Epithelial cell of esophagus (primary cell): ENCODE measurements around the gene CEP350.

Experiments
- DNase-seq: peaks from one replicate; pipeline ENCODE4 v3.0.0; 2010; ENCODE audit warnings: low read depth
- H3K4me3 ChIP-seq: 2 replicates; pipeline ENCODE4 v1.5.1; 2011; ENCODE audit warnings: mild to moderate bottlenecking, low read length, control low read depth
- TF ChIP-seq, protein P1 (sequence below): IDR thresholded peaks from 2 replicates; pipeline ENCODE4 v1.5.1; 2011; ENCODE audit warnings: low read depth, mild to moderate bottlenecking, low read length, control low read depth, inconsistent platforms; ENCODE audit not compliant: insufficient read depth; ENCODE audit errors: missing control alignments

Gene CEP350

DNA sequence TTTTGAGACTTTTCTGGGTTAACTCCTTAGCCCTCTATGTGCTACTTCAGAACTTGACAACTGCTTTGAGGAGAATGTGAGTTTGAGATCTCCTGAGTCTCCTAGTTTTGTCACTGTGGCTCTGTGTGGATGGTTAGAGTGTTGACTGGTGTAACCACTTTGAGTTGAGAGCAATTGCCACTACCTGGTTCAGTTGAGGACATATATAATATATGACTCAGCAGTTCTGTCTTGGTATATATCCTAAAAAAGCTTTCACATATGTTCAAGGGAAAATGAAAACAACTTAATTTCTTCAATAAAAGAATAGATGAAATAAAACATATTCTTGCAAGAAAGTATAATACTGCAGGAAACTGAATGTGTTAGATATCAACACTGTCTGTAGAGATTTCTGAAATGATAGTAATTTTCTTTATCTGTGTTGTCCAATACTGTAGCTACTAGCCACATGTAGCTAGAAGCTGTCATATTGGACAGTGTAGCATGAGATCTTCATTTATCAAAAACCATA lies 103.3 kb downstream of the CEP350 start:
- DNase-seq = peak; percentile 32
- no peak overlapping the region for H3K4me3 ChIP-seq
- TF ChIP-seq, protein P1, sequence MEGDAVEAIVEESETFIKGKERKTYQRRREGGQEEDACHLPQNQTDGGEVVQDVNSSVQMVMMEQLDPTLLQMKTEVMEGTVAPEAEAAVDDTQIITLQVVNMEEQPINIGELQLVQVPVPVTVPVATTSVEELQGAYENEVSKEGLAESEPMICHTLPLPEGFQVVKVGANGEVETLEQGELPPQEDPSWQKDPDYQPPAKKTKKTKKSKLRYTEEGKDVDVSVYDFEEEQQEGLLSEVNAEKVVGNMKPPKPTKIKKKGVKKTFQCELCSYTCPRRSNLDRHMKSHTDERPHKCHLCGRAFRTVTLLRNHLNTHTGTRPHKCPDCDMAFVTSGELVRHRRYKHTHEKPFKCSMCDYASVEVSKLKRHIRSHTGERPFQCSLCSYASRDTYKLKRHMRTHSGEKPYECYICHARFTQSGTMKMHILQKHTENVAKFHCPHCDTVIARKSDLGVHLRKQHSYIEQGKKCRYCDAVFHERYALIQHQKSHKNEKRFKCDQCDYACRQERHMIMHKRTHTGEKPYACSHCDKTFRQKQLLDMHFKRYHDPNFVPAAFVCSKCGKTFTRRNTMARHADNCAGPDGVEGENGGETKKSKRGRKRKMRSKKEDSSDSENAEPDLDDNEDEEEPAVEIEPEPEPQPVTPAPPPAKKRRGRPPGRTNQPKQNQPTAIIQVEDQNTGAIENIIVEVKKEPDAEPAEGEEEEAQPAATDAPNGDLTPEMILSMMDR = no peak

DNA sequence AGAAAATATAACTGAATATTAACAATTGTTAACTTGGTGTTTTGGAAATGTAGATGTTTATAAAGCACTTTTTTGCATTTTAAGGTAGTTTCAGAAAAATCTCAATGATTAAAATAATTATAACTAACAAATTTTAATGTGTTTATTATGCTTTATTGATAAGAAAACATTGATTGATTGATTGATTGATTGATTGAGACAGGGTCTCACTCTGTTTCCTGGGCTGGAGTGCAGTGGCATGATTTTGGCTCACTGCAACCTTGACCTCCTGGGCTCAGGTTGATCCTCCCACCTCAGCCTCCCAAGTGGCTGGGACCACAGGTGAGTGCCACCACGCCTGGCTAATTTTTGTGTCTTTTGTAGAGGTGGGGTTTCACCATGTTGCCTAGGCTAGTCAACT lies 106.4 kb downstream of the CEP350 start:
- TF ChIP-seq, protein P1 = no peak
- no peak for DNase-seq
- no peak overlapping the region for H3K4me3 ChIP-seq

DNA sequence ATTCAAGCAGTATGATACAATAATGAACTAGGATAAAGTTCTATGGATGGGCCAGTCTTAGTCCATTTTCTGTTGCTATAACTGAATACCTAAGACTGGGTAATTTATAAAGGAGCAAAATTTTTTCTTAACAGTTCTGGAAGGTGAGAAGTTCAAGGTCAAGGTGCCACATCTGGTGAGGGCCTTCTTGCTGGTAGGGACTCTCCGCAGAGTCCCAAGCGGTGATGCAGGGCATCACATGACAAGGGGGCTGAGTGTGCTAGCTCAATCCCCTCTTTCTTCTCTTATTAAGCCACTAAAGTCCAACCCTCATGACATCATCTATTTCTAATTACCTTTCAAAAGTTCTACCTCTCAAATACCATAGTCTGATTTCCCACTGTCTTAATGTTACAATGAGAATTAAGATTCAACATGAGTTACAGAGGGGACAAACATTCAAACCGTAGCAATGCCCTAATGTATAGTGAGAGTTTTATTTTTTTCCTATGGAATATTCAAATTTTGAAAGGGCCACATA lies 107.9 kb downstream of the CEP350 start:
- TF ChIP-seq, protein P1 = no peak
- no peak for DNase-seq
- no peak overlapping the region for H3K4me3 ChIP-seq

DNA sequence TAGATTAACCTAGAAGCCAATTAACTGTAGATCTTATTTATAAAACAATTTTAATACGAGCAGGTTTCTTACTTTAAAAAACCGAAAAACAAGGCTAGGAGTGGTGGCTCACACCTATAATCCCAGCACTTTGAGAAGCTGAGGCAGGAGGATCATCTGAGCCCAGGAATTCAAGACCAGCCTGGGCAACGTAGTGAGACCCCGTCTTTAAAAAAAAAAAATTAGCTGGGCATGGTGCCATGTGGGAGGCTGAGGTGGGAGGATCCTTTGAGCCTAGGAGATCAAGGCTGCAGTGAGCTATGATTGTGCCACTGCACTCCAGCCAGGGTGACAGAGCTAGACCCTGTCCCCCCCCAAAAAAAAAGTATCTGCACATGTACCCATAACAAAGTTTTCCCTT lies 110.8 kb downstream of the CEP350 start:
- no peak for DNase-seq
- TF ChIP-seq, protein P1 = no peak
- no peak overlapping the region for H3K4me3 ChIP-seq

DNA sequence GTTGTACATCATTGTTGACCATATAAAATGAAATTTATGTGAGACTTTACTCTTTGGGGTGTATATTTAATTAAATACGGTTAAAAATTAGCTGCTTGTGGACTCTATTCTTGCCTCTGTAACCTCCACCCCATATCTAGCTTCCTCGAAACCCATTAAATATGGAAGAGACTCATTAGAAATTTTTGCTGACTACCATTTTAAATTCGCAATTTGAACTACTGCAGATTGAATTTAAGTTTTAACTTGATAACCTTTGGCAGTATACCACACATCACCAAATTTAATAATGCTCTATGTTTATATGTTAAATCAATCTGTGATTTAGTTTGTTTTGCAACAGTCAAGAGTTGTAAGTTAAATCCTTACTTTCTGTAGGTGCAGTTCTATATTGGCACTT lies 111.5 kb downstream of the CEP350 start:
- TF ChIP-seq, protein P1 = no peak
- no peak for DNase-seq
- no peak overlapping the region for H3K4me3 ChIP-seq

DNA sequence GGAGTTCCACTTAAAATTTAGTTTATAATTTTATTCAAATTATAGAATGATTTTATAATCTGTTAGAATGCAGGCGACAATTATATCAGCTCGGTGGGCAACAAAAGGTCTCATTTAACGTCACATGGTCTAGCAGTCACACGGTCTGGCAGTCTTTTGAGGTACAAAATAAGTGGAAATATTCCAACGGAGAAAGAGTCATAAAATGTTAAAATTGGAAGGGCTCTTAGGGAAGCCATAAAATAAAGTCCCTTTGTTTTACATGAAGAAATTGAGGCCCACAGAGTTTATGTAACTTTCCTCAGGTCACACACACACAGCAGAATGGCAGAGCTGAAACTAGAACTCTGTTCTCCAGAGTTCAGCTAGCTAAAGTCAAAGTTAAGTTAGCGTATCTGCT lies 115.7 kb downstream of the CEP350 start:
- DNase-seq = no peak
- TF ChIP-seq, protein P1 = no peak
- H3K4me3 ChIP-seq = no peak overlapping the region

DNA sequence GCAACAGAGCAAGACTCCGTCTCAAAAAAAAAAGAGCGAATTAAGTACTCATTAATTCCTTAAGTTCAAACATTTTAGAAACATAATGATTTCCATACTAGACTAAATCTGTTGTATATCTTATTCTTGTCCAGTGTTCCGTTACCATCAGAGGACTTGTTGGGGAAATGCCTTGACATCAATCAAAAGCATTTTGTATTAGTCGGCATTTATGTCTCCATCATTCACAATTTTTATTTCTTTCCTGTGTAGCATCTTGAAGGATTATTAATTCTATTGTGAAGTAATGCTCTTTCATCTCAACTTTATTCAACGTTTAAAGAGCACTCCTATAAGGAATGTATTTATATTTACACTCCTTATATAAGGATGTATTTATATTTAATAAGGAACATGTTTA lies 117.1 kb downstream of the CEP350 start:
- DNase-seq = no peak
- no peak overlapping the region for H3K4me3 ChIP-seq
- TF ChIP-seq, protein P1 = no peak
